Measurements from ENCODE around the gene SLC43A1. TPM values are rescaled to one million over a fixed set of nuclear protein-coding genes. Genes with fewer than 3 reads are reported as not detected.

SLC43A1 gene
- total RNA-seq, 1 donor from 2014 or later: 25.4 TPM

DNA sequence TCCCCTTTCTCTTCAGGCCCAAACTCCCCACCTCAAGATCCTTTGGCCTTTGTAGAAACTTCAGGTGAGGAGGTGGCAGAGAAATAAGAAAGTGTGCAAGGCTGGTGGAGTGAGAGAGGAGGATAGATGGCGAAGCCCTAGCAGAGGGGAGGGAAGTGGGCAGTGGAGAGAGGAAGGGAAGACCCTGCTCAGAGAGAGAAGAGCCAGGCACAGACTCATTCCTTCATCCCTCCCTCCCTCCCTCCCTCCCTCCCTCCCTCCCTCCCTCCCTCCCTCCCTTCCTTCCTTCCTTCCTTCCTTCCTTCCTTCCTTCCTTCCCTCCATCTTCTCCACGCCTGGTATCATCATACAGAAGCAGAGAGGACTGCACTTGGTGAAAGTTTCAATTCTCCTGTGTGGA, 34.2 kb downstream of the SLC43A1 start:
- intact Hi-C loops (cut with micrococcal nuclease): loop anchor here (5.0 kb wide), 1 partner anchor 86 kb away; the partner anchor contains the start of gene UBE2L6

DNA sequence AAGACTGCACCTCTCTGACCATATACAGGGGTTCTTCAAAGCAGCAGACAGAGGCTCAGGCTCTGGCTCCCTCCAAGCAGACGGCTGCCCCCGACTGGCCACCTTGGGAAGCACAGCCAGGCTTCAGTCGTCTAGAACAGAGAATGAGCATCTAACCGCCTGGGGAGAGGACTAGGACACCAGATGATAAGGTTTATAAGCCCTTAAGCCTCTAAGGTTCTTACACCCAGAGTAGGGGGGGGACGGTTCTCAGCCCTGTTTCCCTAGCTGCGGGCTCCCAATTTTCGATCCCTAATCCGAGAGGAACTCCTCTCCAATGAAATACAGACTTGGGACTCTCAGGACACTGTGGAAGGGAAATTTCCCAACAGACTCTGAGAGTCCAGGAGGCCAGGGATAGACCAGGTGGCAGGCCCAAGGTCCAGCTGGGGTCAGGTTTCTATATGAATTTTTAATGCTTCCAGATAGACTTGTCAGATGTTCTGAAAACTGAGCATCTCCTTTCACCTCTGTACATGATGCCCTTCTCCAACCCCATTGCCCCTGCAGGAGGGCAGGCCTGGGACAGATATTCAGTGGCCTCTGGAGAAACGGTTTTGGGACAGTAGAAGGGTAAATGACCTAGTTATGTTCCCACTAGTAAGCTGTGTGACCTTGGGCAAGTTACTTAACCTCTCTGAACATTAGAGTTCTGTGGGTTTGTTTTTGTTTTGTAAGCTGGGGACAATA, 34.9 kb downstream of the SLC43A1 start:
- intact Hi-C loops (cut with micrococcal nuclease): loop anchor here (1.0 to 5.0 kb wide), 3 partner anchors 23 to 135 kb away; partner anchors contain the start of gene UBE2L6

DNA sequence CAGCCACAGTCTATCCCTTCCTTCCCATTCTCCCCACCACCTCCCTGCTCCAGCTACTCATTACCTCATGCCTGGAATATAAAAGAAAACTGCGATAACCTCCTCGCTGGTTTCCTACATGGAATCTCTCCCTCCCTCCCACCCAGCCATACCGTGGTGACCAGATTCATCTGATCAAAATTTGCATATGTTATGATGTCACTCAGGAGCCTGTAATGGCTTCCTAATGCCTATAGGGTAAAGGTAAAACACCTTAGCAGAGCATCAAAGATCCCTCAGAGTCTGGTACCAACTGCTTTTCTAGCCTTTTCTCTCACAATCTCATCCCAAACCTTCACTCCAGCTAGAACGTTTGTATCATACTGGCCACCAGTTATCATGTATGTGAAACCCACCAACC, 35.6 kb downstream of the SLC43A1 start:
- intact Hi-C loops (cut with micrococcal nuclease): loop anchor here (1.0 to 5.0 kb wide), 3 partner anchors 23 to 135 kb away; partner anchors contain the start of gene UBE2L6

DNA sequence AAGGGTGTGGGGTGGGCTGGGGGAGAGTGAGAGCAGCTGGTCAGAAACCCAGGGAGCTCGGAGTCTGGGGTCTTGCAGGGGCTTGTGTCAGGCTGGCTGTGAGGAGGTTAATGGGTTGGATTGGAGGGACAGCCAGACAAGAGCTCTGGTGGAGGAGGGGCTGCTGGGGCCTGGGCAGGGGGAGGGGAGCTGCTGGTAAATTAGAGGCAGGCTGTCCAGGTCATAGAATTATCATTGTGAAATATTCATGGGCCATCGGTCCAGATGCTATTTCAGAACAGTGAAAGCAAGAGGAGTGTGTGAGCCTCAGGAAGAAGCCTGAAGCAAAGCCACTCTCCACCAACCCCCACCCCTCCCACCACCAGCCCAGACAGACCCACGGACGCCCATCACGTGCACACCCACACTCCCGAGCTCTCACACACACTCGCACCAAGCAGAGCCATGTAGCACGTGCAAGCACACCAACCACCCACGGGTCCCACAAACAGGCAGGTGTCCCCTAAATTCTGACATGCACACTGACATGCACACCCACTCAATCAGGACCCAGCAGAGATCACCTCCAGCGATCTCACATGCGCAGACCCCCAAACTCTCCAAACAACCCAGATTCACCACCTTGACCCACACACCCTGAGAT, 36.4 kb downstream of the SLC43A1 start:
- intact Hi-C loops (cut with micrococcal nuclease): no loop called here

DNA sequence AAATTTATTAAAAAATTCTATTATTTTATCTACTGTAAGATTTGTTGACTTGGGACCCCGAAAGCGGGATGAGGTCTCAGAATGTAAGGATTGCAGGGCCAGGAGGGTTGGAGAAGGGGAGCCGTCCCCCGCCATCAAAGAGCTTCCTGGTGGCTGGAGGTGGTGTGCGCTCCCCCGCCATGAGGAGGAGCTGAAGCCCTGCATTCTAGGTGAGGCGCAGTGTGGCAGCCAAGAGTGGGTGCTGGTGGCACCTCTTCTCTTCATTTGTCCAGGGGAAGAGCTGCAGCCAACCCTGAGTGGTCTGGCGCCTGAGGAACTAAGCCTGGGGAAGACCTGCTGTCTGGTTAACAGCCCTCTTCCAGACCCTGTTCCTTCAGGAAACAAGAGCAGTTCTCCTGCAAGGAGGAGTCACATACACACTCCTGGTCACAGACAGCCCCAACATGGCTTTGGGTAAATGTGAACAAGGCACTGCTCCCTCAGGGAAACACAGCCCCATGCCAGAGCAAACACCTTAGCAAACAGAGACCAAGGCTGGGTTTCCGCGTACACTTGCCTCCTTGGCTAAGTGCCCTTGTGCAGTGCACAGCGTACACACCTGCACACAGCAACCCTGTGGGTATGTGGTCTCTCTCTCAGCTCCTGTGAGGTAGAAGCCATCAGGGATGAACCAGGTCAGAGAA, 37.9 kb downstream of the SLC43A1 start:
- intact Hi-C loops (cut with micrococcal nuclease): no loop called here

DNA sequence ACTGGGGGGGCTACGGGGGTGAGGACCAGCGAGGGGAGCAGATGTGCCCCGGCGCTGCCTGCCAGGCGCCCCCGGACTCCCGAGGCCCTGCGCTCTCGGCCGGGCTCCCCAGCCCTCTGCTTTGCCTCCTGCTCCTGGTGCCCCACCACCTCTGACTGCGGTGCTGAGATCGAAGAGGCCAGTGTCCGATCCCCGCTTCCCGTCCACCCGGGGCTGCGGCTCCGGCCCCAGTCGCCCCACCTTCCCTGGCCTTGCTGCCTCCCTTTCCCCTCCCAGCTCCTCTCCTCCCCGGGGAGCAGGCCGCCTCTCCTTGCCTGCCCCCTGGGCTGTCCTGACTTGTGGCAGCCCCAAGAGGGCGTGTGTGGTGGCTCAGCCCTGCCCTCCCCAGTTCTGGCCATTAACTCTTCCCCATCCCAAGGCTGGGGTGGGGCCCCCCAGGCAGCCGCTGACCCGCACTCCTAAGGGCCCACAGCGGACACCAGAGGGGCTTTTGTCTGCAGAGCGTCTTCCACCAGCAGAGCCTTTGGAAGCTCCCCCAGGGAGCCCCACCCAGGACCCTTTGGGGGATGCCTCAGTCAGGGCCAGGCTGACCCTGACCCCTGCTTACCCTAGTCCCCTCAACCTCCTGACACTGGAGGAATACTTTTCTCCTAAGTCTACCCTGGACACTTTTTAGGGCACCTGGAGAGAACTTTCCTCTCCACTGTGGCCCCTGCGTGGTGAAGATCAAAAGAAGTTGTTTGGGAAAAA, 38.6 kb downstream of the SLC43A1 start:
- intact Hi-C loops (cut with micrococcal nuclease): no loop called here

DNA sequence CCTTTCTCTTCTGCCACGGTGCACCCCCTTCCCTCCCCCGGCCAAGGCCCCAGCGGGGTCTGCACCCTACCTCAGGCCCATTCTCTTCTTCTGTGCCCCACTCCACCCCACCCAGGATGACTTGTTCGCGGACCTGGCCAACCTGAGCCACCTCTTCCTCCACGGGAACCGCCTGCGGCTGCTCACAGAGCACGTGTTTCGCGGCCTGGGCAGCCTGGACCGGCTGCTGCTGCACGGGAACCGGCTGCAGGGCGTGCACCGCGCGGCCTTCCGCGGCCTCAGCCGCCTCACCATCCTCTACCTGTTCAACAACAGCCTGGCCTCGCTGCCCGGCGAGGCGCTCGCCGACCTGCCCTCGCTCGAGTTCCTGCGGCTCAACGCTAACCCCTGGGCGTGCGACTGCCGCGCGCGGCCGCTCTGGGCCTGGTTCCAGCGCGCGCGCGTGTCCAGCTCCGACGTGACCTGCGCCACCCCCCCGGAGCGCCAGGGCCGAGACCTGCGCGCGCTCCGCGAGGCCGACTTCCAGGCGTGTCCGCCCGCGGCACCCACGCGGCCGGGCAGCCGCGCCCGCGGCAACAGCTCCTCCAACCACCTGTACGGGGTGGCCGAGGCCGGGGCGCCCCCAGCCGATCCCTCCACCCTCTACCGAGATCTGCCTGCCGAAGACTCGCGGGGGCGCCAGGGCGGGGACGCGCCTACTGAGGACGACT, 39.3 kb downstream of the SLC43A1 start:
- intact Hi-C loops (cut with micrococcal nuclease): no loop called here

DNA sequence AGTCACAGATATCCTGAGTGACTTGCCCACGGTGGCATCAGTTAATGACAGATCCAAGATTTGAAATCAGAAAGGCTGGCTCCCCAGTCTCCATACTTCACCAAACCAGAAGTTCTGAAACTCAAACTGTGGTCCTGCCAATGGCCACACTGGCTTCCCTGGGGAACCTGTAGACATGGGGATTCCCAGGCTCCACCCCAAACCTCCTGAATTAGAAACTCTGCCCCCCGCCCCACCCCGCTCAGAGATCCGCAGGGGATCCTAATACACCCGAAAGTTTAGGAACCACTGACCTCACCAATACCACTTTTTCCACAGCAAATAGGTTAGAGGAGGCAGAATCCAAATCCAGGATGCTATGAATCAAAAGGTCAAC, 39.8 kb downstream of the SLC43A1 start:
- intact Hi-C loops (cut with micrococcal nuclease): no loop called here

DNA sequence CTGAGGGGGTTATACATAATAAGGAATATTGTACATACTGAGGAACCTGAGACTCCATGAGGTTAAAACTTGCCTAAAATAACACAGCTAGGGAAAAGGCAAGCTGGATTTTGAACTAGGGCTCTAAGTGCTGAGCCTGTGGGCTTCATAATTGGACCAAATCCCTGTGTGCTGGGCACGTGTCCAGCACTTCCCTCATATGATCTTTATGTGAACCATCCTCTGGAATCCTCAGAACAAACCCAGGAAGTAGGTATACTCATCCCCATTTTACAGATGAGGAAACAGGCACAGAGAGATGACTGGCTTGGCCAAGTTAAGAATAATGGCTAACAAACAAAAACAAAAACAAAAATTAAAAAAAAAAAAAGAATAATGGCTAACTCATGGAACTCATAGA, 40.3 kb downstream of the SLC43A1 start:
- intact Hi-C loops (cut with micrococcal nuclease): no loop called here

DNA sequence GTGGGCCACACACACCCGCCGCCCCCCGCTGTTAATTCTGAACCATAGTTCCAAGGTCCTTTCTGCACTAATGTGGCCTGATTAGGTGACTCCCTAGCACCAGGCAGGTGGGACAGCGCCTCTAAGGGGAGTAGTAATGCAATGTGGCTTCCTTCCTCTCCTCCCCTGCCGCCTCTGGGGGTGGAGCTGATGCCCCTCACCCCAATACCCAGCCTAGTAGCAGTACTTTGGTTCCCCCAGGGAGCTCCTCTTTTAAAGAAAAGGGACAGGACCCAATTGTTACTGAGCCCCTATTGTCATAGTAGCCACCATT, 40.7 kb downstream of the SLC43A1 start:
- intact Hi-C loops (cut with micrococcal nuclease): no loop called here

DNA sequence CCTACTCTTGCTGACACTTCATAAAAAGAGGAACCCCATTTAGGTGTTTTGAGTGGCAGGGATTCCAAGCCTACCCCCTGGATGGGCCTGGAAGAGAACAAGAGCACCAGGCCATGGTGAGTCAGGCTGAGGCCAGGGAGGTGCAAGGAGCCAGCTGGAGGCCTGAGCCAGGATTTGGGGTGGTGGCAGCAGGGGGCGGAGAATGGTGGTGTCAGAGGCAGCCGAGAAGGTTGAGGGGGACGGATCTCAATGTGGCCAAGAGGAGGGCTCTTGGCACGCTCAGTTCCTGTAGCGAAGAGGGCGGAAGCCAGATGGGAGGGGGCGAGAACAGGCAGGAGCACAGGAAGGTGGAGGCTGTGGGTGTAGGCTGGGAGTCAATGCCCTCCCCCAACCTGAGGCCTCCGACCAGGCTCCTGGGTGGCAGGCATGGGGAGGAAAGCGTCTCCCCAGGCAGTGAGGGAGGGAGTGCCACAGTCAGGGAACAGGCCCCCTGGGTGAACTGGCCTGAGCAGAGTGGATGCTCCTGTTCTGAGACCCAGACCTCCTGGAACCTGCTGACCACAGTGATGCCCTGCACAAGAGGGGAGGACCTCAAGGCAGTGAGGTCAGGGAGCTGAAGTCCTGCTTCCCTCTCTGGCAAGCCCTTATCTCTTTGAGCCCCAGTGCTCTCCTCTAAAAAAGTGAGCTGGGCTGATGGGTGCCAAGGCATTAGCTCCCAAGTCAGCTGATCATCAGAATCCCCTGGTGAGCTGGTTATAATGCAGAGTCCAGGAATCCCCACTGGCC, 41.3 kb downstream of the SLC43A1 start:
- intact Hi-C loops (cut with micrococcal nuclease): no loop called here

DNA sequence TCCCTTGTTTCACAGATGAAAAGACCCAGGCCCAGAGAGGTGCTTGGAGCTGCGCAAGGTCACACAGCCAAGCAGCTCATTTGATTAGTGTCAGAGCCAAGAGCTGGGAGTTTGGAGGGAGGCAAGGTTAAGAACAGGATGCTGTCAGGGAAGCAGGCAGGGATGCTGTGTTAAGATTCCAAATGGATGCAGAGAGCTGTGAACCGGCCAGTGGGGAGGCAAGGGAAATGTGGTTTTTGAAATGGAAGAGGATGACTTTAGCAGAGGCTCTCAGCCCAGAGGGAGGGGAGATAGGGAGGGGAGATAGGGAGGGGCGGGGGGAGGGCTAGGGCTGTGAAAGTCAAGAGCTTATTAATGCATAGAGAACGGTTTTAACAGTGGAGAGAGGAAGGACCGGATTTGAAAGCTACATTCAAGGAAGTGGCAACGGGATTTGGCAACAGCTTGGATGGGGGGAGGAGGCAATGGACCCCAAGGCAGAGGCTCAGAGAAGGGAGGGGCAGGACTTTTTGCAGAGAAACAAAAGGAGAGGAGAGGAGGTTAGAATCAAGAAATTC, 42.1 kb downstream of the SLC43A1 start:
- intact Hi-C loops (cut with micrococcal nuclease): no loop called here

DNA sequence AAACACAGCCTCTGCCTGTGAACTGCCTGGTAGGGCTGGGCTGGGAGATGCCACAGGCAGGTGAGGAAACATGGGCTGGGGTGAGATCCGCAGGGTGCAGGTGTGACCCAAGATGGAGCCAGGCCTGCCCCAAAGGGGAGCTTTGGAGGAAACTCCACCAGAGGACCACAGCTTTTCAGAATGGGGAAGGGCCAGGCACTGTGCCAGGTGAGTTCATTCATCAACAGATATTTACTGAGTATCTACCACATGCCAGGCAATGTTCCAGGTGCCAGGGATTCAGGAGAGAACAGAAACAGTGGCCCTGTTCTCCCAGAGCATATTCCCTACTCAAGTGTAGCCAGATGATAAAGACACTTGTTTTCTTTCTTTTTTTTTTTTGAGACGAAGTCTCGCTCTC, 44.0 kb downstream of the SLC43A1 start:
- intact Hi-C loops (cut with micrococcal nuclease): no loop called here

DNA sequence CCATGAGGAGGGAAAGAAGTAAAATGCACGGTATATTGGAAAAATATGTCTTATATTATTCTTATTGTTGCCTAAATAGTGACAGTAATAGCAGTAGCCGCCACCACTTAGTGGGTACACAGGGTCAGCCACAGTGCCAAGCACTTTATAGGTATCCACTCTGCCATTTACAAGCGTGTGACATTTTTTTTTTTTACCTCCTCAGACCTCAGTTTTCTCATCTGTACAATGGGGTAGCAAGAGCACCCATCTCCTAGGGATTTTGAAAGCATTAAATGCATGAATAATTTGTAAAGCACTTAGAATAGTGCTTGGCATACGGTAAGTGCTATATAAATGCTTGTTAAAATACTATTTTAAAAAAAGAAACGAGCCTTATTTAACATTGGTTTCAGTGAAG, 46.2 kb downstream of the SLC43A1 start:
- intact Hi-C loops (cut with micrococcal nuclease): no loop called here

DNA sequence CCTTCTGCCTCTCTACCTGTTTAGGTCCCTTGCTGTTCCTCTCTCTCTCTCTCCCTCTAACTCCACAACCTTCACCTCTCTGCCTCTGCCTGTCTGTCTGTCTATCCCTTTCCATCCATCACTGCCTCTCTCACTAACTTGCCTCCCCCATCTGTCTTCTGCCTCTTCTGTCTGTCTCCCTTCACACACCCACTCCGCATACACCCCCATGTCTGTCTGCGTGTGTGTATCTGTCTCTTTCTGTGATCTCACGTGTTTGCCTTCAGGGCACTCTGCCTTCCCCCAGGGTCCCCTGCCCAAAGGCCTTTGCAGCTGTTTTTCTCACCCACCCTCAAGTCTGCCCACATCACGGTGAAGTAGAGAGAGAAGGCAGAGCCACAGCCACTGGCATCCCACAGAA, 47.2 kb downstream of the SLC43A1 start:
- intact Hi-C loops (cut with micrococcal nuclease): no loop called here

DNA sequence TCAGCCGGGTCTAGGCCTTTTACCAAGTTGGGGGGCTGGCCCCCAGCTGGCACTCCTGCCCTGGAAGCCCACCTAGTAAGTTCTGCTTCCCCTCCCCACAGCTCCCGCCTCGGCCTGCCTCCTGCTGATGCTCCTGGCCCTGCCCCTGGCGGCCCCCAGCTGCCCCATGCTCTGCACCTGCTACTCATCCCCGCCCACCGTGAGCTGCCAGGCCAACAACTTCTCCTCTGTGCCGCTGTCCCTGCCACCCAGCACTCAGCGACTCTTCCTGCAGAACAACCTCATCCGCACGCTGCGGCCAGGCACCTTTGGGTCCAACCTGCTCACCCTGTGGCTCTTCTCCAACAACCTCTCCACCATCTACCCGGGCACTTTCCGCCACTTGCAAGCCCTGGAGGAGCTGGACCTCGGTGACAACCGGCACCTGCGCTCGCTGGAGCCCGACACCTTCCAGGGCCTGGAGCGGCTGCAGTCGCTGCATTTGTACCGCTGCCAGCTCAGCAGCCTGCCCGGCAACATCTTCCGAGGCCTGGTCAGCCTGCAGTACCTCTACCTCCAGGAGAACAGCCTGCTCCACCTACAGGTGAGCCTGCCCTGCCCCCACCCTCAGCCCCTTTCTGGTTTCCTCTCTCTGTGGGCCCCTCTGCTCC, 47.9 kb downstream of the SLC43A1 start:
- intact Hi-C loops (cut with micrococcal nuclease): no loop called here

DNA sequence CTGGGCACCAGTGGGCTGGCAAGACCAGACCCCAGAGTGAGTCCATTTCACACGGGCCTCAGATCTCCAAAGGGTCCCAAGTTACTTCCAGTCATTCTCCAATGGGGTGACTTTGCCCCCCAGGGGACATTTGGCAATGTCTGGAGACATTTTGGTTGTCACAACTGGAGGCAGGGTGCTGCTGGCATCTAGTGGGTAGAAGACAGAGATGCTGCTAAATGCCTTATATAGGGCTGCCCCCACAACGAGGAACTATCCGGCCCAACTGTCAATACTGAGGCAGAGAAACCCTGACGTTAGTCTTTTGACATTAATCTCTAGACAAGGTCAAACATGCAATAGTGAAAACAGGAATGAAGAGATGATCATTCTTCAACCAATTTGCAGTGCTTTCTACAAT, 48.8 kb downstream of the SLC43A1 start:
- intact Hi-C loops (cut with micrococcal nuclease): no loop called here

DNA sequence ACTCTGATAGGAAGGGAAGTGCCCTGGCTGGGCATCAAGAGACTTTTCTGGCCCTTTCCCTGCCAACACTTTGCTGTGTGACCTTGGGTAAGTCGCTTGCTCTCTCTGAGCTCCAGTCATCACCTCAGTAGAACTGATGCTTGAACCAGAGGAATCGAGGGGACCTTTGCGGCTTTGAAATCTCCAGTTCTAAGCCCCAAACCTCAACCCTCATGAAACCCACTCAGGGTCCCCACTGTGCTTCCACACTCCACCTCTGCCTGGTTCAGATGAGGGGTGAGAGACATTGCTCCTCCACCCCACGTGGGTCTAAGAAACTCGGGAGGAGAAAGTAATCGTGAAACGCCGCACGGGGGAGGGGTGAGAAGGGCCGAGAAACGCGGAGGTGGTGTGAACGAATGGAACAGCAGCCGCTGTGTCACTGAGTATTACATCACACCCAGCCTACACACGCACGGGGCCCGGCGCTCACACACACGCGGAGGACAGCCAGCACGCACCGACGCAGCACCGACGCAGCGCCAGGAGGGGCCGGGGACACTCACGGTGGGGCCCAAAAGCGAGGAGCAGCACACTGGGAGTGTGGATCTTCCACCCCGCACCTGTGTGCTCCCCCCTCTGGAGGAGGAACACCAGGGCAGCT, 50.8 kb downstream of the SLC43A1 start:
- intact Hi-C loops (cut with micrococcal nuclease): no loop called here
